ENCODE results near the gene MOCS3. TPM values are rescaled to one million over a fixed set of nuclear protein-coding genes. Genes with fewer than 3 reads are reported as not detected.
"Not testable (repeated sequence)": the region's sequence is repeated elsewhere in the genome, so short reads cannot be mapped to it uniquely, and the experiment has no call there.

MOCS3 gene
- total RNA-seq, 1 donor from 2014 or later: 5.5 TPM

DNA sequence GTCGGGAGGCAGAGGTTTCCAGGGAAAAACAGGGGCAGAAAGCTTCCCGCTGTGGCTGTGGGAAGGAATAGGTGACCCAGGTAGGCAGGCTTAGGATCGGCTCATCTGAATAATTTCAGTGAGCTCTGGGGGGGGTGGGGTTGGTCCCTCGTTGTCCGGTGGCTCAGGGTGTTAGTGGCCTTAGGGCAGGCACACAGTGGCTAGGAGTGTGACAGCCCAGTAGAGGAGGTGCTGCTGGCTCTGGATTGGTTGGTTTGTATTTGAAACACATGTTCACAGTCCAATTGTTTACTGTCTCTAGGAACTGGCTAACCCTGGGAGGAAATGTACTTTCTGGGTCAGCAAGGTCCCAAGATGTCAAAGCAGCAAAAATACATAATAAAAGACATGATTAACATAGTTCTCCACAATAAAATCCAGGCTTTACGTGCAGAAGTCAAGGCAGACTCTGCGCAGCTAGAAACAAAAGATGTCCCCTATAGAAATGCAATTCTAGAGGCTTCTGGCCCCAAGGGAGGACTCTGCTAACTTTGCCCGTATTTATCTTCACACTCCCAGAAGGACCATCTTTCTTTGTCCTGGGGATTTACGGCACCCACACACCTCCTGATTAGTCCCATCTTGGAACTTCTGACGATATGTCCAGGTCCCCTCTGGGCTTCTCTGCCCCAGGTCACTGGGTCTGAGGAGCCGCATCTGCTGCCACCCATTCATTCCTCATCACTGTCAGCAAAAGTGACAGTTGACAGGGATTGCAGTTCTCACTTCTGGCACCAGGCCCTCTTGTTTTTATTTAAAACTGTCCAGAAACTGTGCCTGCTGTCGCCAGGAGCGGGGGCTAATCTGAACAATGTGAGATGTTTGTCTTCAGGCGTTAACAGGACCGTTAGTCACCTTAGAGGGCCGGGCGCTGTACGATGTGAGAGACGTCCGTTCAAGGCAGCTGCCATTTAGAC lies 18.7 kb downstream of the MOCS3 start:
- peaks cover 8% of the 10 kb centered on the region for H3K27me3 Mint-ChIP-seq (ENCODE audit: unreplicated experiment)
- H3K4me3 Mint-ChIP-seq (ENCODE audit: unreplicated experiment): no peak overlapping the region
- H3K9me3 Mint-ChIP-seq (ENCODE audit: unreplicated experiment): peaks cover 4% of the 10 kb centered on the region
- no peak for DNase-seq (ENCODE audit: extremely low spot score, unreplicated experiment)
- H3K36me3 Mint-ChIP-seq (ENCODE audit: unreplicated experiment): no peaks in the 10 kb centered on the region
- no peak for TF ChIP-seq CTCF (IDR thresholded peaks at IDR 0.05)
- H3K4me1 Mint-ChIP-seq (ENCODE audit: unreplicated experiment): peaks cover 18% of the 10 kb centered on the region
- H3K27ac Mint-ChIP-seq (ENCODE audit: unreplicated experiment): no peak overlapping the region

- not testable (repeated sequence) for H3K9me3 Mint-ChIP-seq (ENCODE audit: unreplicated experiment); H3K27ac Mint-ChIP-seq (ENCODE audit: unreplicated experiment); H3K27me3 Mint-ChIP-seq (ENCODE audit: unreplicated experiment); H3K4me3 Mint-ChIP-seq (ENCODE audit: unreplicated experiment); H3K36me3 Mint-ChIP-seq (ENCODE audit: unreplicated experiment); DNase-seq (ENCODE audit: extremely low spot score, unreplicated experiment)
- H3K4me1 Mint-ChIP-seq (ENCODE audit: unreplicated experiment): peaks cover 23% of the 10 kb centered on the region
Measured at GRCh38 chr20:50978533-50978932, 19.9 kb downstream of the MOCS3 start.

DNA sequence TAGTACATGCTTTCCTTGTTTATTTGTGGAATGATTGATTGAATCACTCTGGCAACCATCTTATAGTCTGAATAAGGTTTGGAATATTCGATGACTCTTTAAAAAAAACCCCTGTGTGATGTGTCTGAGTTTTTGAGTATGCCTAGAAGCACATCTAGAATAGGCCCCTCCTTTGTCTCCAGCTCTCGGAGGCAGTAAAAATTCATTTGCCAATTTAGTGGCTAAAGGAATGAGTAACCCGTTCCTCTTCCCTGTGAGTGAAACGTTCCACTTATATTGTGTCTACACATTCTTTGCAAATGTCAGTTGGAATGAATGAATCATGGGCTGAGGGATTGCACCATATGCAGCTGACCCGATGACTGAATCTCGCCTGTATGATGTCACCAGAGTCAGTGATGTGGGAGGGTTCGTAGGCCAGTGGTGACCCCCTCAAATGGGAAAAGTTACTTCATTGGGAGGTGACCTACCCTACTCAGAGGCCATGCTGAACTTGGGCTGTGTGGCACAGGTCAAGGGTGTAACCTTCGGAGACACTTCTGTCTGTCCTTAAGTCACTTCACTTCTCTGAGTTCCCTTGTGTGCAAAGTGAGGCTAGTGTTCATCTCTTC lies 21.6 kb downstream of the MOCS3 start:
- H3K36me3 Mint-ChIP-seq (ENCODE audit: unreplicated experiment): no peaks in the 10 kb centered on the region
- no peaks in the 10 kb centered on the region for H3K9me3 Mint-ChIP-seq (ENCODE audit: unreplicated experiment)

DNA sequence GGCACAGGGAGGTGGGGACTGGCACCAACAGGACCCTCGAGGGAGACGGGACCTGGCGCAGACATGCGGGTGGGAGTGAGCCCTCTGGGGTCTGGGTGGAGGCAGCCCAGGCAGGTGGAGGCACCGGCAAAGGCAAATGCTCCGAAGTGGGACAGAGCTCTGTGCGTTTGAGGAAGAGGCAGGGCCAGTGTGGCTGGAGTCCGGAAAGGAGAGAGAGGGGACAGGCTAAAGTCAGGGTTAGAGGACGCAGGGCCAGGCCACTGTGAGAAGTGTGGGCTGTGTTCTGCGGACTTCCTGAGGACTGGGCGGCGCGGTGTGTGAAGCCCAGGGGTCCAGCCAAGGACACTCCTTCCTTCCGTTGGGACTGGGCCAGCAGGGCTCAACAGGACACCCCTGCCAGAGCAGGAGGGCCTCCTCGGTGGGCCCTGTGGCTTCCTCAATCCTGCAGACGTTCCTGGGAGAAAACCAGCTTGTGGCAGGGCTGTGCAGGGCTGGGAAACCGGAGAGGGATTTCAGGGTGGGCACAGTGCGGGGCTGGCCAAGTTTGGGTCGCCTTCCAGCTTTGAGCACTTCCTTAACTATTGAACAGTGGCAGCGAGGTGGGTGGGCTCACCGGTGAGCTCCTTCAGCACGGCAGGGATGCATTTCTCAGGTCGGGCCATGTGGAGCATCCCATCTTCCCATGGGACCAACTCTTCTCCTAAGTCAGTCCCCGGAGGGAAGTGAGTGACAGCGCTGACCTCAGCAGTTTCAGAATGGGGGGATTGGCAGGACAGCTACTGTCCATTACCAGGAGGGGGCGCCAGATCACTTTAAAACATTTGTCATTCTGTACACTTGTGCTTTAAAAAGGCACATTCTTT lies 22.5 kb downstream of the MOCS3 start:
- Mint-ChIP-seq H3K27ac (ENCODE audit: unreplicated experiment) (peak overlapping the region; percentile 77), H3K27me3 (ENCODE audit: unreplicated experiment) (no peaks in the 10 kb centered on the region), H3K4me1 (ENCODE audit: unreplicated experiment) (peaks cover 23% of the 10 kb centered on the region), H3K4me3 (ENCODE audit: unreplicated experiment) (no peak overlapping the region), H3K36me3 (ENCODE audit: unreplicated experiment) (no peaks in the 10 kb centered on the region), H3K9me3 (ENCODE audit: unreplicated experiment) (no peaks in the 10 kb centered on the region)
- DNase-seq (ENCODE audit: extremely low spot score, unreplicated experiment): no peak
- TF ChIP-seq CTCF (IDR thresholded peaks at IDR 0.05): peak; percentile 90

More for the DNA sequence above, 21.6 kb downstream of the MOCS3 start:
- no peak for DNase-seq (ENCODE audit: extremely low spot score, unreplicated experiment)
- Mint-ChIP-seq H3K4me1 (ENCODE audit: unreplicated experiment) (peaks cover 23% of the 10 kb centered on the region), H3K4me3 (ENCODE audit: unreplicated experiment) (no peak overlapping the region), H3K27ac (ENCODE audit: unreplicated experiment) (peak overlapping the region; percentile 77), H3K27me3 (ENCODE audit: unreplicated experiment) (no peaks in the 10 kb centered on the region)
- TF ChIP-seq CTCF (IDR thresholded peaks at IDR 0.05): no peak

GRCh38 chr20:50981714-50982048 lies 23.1 kb downstream of the MOCS3 start:
- peaks cover under 1% of the 10 kb centered on the region for H3K27me3 Mint-ChIP-seq (ENCODE audit: unreplicated experiment)
- H3K36me3 Mint-ChIP-seq (ENCODE audit: unreplicated experiment): no peaks in the 10 kb centered on the region
- peaks cover 23% of the 10 kb centered on the region for H3K4me1 Mint-ChIP-seq (ENCODE audit: unreplicated experiment)
- TF ChIP-seq CTCF (IDR thresholded peaks at IDR 0.05): no peak
- DNase-seq (ENCODE audit: extremely low spot score, unreplicated experiment): no peak
- H3K27ac Mint-ChIP-seq (ENCODE audit: unreplicated experiment): peak overlapping the region; percentile 77
- no peak overlapping the region for H3K4me3 Mint-ChIP-seq (ENCODE audit: unreplicated experiment)
- H3K9me3 Mint-ChIP-seq (ENCODE audit: unreplicated experiment): no peaks in the 10 kb centered on the region
